GM19468 (cell line): ENCODE results near the gene GALNT2.

ENCODE experiments used
- ATAC-seq: cut with Tn5 transposase; IDR thresholded peaks from one replicate; pipeline ENCODE4 v1.9.1; 2021; ENCODE audit warnings: mild to moderate bottlenecking, moderate library complexity, moderate number of reproducible peaks; ENCODE audit not compliant: unreplicated experiment; ENCODE audit errors: extremely low read depth

Gene GALNT2

GRCh38 chr1:230066466-230067404 lies at the start of gene GALNT2:
Gene GALNT2 (plus strand): TSS chr1:230067238. CDS start chr1:230067281, 43 bp downstream.
- peak; percentile 86 for ATAC-seq

- ATAC-seq: no peak
Measured at GRCh38 chr1:230020451-230020850, 46.6 kb upstream of the GALNT2 start.

GRCh38 chr1:230022666-230023380 lies 44.2 kb upstream of the GALNT2 start:
- ATAC-seq: no peak

- no peak for ATAC-seq
Measured at GRCh38 chr1:230025686-230026085, 41.4 kb upstream of the GALNT2 start.

GRCh38 chr1:230026139-230026538 lies 40.9 kb upstream of the GALNT2 start:
- ATAC-seq: no peak

- no peak for ATAC-seq
Measured at GRCh38 chr1:230026572-230026971, 40.5 kb upstream of the GALNT2 start.

- ATAC-seq: no peak
Measured at GRCh38 chr1:230028602-230029223, 38.3 kb upstream of the GALNT2 start.

GRCh38 chr1:230029244-230029941 lies 37.6 kb upstream of the GALNT2 start:
- no peak for ATAC-seq

- no peak for ATAC-seq
Measured at GRCh38 chr1:230030122-230030821, 36.8 kb upstream of the GALNT2 start.

GRCh38 chr1:230031131-230031530 lies 35.9 kb upstream of the GALNT2 start:
- no peak for ATAC-seq

- ATAC-seq: no peak
Measured at GRCh38 chr1:230032516-230033281, 34.3 kb upstream of the GALNT2 start.

- ATAC-seq: no peak
Measured at GRCh38 chr1:230037261-230037660, 29.8 kb upstream of the GALNT2 start.

GRCh38 chr1:230040440-230040839 lies 26.6 kb upstream of the GALNT2 start:
- no peak for ATAC-seq

- no peak for ATAC-seq
Measured at GRCh38 chr1:230043081-230043480, 24.0 kb upstream of the GALNT2 start.

- ATAC-seq: no peak
Measured at GRCh38 chr1:230044729-230045128, 22.3 kb upstream of the GALNT2 start.

- no peak for ATAC-seq
Measured at GRCh38 chr1:230047114-230047865, 19.7 kb upstream of the GALNT2 start.

GRCh38 chr1:230048322-230048721 lies 18.7 kb upstream of the GALNT2 start:
- ATAC-seq: no peak

- ATAC-seq: no peak
Measured at GRCh38 chr1:230048922-230049321, 18.1 kb upstream of the GALNT2 start.
